ENCODE results near the gene ABCA7.

- TF ChIP-seq CTCF (IDR thresholded peaks at IDR 0.05; ENCODE audit: low read depth, low read length, poor library complexity, severe bottlenecking) (no peak), EZH2phosphoT487 (IDR thresholded peaks at IDR 0.05; ENCODE audit: borderline replicate concordance, low read length) (no peak)
These were observed 34.9 kb upstream of the ABCA7 start for GRCh38 chr19:1004803-1005664.

Measured in DOHH2 (cell line).